GM19099 (cell line): Measurements from ENCODE around the gene TRIM63.

Experiments used
- POLR2A ChIP-seq: IDR thresholded peaks from 3 replicates; pipeline ENCODE4 v1.6.1; 2011; ENCODE audit warnings: low read depth; ENCODE audit not compliant: insufficient read length; ENCODE audit errors: extremely low read depth

Gene TRIM63

GRCh38 chr1:26034504-26035202 is 32.8 kb downstream of the TRIM63 start:
- no peak for TF ChIP-seq POLR2A

GRCh38 chr1:26032656-26033357 is 34.6 kb downstream of the TRIM63 start:
- no peak for TF ChIP-seq POLR2A

DNA sequence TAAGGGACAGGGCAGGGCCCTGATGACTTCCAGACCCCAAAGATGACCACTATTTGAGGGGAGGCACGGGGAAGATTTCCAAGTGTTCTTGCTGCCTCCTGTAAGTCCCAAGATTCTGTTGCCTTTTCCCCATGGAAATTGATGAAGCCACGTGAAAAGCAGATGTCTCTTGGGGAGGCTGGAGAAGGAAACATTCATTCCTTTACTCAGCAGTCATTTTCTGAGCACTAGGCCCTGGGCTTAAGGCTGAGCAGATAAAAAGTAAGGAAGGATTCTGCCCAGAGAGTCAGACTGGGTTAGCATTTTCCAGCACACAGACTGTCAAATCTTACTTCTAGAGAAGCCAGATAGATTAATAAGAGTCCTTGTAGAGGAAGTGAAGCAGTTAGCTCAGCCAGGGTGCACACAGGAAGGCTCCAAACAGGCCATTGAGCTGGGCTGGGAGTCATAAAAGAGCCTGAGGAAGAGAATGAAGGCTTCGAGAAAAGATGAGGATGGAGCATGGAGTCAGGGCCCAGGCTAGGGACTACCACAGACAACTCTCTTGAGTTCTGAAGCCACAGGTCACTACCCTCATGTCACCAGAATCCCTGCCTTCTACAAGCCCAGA is 35.7 kb downstream of the TRIM63 start:
- no peak for TF ChIP-seq POLR2A

GRCh38 chr1:26031196-26031595 is 36.2 kb downstream of the TRIM63 start:
- no peak for TF ChIP-seq POLR2A

DNA sequence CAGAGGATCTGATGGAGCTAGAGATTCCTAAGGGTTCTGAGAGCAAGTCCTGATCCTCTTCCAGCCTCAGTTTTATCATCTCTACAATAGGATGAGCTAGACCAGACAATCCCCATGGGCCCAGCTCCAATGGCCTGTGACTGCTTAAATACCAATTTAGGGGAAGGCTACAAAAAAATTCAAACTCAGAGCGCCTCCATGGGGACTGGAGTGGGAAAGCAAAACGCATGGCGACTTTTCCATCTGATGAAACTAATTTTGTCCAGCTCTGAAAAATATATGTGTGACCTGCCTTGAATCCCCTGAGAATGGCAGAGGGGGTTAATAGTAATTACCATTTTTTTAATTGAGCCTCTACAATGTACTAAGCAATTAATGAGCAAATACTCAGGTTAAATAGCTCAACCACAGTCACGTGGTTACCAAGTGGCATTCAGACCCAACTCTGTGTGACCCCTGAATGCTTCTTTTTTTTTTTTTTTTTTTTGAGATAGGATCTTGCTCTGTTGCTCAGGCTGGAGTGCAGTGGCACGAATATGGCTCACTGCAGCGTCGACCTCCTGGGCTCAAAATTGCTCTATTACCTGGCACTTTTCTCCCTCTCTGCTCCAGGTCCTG is 37.5 kb downstream of the TRIM63 start:
- no peak for TF ChIP-seq POLR2A

- TF ChIP-seq POLR2A = no peak
Measured at GRCh38 chr1:26029054-26029863, 38.2 kb downstream of the TRIM63 start.

DNA sequence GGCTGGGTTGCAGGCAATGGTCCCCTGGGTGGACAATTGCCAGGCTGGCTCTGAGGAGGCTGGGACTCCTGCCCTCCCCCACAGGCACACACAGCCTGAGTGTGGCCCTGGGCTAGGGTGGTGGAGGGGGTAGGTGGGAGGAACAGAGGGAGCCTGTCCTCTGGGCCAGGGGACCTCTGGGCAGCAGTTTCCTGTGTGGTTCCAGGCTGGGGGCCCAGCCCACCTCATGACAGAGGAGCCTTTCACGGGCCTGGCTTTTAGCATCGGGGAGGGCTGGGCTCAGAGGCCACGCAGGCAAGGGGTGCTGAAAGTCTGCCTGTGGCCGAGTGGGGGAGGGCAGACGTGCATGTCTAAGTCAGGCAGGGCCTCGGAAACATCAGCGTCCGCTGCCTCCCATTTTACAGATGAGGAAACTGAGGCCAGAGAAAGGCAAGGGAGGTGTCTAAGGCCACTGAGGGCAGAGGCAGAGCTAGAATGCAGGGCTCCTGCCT is 38.9 kb downstream of the TRIM63 start:
- TF ChIP-seq POLR2A = no peak

GRCh38 chr1:26027716-26028489 is 39.5 kb downstream of the TRIM63 start:
- no peak for TF ChIP-seq POLR2A

DNA sequence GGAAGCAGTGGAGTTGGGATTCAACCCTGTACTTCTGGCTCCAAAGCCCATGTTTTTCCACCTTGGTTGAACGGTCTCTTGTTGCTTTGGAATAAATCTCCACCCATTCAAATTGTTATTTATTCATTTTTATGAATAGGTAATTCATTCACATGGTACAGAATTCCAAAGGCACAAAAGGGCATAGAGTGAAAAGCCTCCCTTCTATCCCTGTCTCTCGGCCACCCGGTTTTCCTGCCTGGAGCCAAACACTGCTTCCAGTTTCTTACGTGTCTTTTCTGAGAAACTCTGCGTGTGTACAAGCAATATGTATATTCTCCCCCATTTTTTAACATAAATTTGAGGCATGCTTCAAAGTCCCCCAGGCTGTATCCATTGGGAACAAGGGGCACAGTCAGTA is 41.9 kb downstream of the TRIM63 start:
- no peak for TF ChIP-seq POLR2A

GRCh38 chr1:26025060-26025459 is 42.4 kb downstream of the TRIM63 start:
- no peak for TF ChIP-seq POLR2A

- TF ChIP-seq POLR2A = no peak
Measured at GRCh38 chr1:26023826-26024225, 43.6 kb downstream of the TRIM63 start.

DNA sequence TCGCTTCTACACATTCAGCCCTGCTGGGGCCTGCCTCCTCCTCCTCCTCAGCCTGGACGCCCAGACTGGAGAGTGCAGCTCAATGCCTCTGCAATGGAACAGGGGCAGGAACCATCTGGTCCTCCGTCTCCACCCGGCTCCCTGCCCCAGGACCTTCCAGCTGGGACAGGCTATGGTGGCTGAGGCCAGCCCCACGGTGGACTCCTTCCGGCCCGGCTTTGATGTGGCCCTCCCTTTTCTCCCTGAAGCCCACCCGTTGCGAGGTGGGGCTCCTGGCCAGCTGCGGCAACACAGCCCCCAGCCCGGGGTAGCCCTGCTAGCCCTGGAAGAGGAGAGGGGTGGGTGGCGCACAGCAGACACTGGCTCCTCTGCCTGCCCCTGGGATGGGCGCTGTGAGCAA is 44.4 kb downstream of the TRIM63 start:
- TF ChIP-seq POLR2A = no peak

- TF ChIP-seq POLR2A = no peak
Measured at GRCh38 chr1:26022404-26022779, 45.0 kb downstream of the TRIM63 start.
